Measurements from ENCODE around the gene SIM2. TPM values are rescaled to one million over a fixed set of nuclear protein-coding genes. Genes with fewer than 3 reads are reported as not detected.

The SIM2 gene
- total and polyA plus RNA-seq, 2 of the 13 experiments (the other 11 are each of a cell fraction or from before 2014, with no cell fraction given): 0.36 to 0.53 TPM

GRCh38 chr21:36732761-36733160, 33.8 kb downstream of the SIM2 start:
- H3K4me2 ChIP-seq (ENCODE audit: low read depth, low read length): no peak overlapping the region
- FAIRE-seq: no peak
- H3K9me3 ChIP-seq (ENCODE audit: low read length): no peaks in the 10 kb centered on the region
- H3K27me3 ChIP-seq (ENCODE audit: control insufficient read depth in 1 of 2, insufficient read depth in 2 of 2, low read length in 2 of 2): no peaks in the 10 kb centered on the region; a peak in 1 of 5 replicates
- 89% methylated on average over 5 of the region's 7 CpGs for WGBS (ENCODE audit: low lambda C conversion rate)
- no peaks in the 10 kb centered on the region for H4K20me1 ChIP-seq (ENCODE audit: insufficient read depth, low read length)
- H3K36me3 ChIP-seq (replicated peaks in 1 of 2; ENCODE audit: control insufficient read depth in 1 of 2, insufficient read depth in 2 of 2, low read length in 2 of 2): no peaks in the 10 kb centered on the region
- POLR2A ChIA-PET: interaction anchor here (0.7 kb wide), 1 partner anchor 461 kb away, joined by 4 read pairs; no protein-coding TSS in a partner anchor
- TF ChIP-seq PHB2 (IDR thresholded peaks at IDR 0.05; ENCODE audit: partially characterized antibody) (no peak), ZNF652 (CRISPR knock-in tag; IDR thresholded peaks at IDR 0.05; ENCODE audit: borderline replicate concordance, low read depth) (no peak), FOXJ3 (CRISPR knock-in tag; IDR thresholded peaks at IDR 0.05; ENCODE audit: borderline replicate concordance) (no peak), ZNF616 (CRISPR knock-in tag; IDR thresholded peaks at IDR 0.05; ENCODE audit: low read depth) (no peak), RBFOX2 (IDR thresholded peaks at IDR 0.05; ENCODE audit: low read depth, low read length) (no peak)
- no TSS peak for BruUV-seq (replicated peaks)
- CTCF ChIA-PET (ENCODE audit: low intra/inter-chr PET ratio, low total read pairs): no interaction called here
- in situ Hi-C loops (cut with HindIII; ENCODE audit: extremely low pct_ligation_motif_present, low pct_unique_long_range_greater_than_20kb): no loop called here
- DNase-seq (ENCODE audit: low spot score): no peak
- no peak overlapping the region for H2AFZ ChIP-seq (ENCODE audit: low read length)
- H3K27ac ChIP-seq (ENCODE audit: extremely low read length, insufficient read depth, low read length): no peak overlapping the region
- H3K79me2 ChIP-seq (ENCODE audit: insufficient read depth, low read length): no peaks in the 10 kb centered on the region
- H3K4me1 ChIP-seq (ENCODE audit: insufficient read depth, low read length): peaks cover 60% of the 10 kb centered on the region
- intact Hi-C loops (cut with micrococcal nuclease; ENCODE audit: unreplicated experiment): no loop called here
- H3K9ac ChIP-seq (ENCODE audit: insufficient read depth, low read depth, low read length): no peak overlapping the region
- no peak overlapping the region for H3K4me3 ChIP-seq (replicated peaks in 1 of 3; ENCODE audit: insufficient read depth in 1 of 3, low read depth in 2 of 3, low read length in 3 of 3)
- no peak for ATAC-seq

- CTCF ChIA-PET (ENCODE audit: low intra/inter-chr PET ratio, low total read pairs): no interaction called here
- no peaks in the 10 kb centered on the region for H4K20me1 ChIP-seq (ENCODE audit: insufficient read depth, low read length)
- intact Hi-C loops (cut with micrococcal nuclease; ENCODE audit: unreplicated experiment): no loop called here
- in situ Hi-C loops (cut with HindIII; ENCODE audit: extremely low pct_ligation_motif_present, low pct_unique_long_range_greater_than_20kb): no loop called here
- ATAC-seq (peak; percentile 11; the same call in 2 of the 3 replicates), DNase-seq (ENCODE audit: low spot score) (no peak), FAIRE-seq (no peak)
- H2AFZ ChIP-seq (ENCODE audit: low read length): no peak overlapping the region
- no peaks in the 10 kb centered on the region for H3K9me3 ChIP-seq (ENCODE audit: low read length)
- H3K27me3 ChIP-seq (ENCODE audit: control insufficient read depth in 1 of 2, insufficient read depth in 2 of 2, low read length in 2 of 2): no peaks in the 10 kb centered on the region; a peak in 1 of 5 replicates
- peak overlapping the region; percentile 33 for H3K4me2 ChIP-seq (ENCODE audit: low read depth, low read length)
- no peak overlapping the region for H3K9ac ChIP-seq (ENCODE audit: insufficient read depth, low read depth, low read length)
- POLR2A ChIA-PET: no interaction called here
- no peaks in the 10 kb centered on the region for H3K36me3 ChIP-seq (replicated peaks in 1 of 2; ENCODE audit: control insufficient read depth in 1 of 2, insufficient read depth in 2 of 2, low read length in 2 of 2)
- H3K27ac ChIP-seq (ENCODE audit: extremely low read length, insufficient read depth, low read length): no peak overlapping the region
- peak overlapping the region in 1 of 3 experiments; percentile 14; a peak in 1 of 6 replicates for H3K4me3 ChIP-seq (replicated peaks in 1 of 3; ENCODE audit: insufficient read depth in 1 of 3, low read depth in 2 of 3, low read length in 3 of 3)
- no TSS peak for BruUV-seq (replicated peaks)
- WGBS (ENCODE audit: low lambda C conversion rate): 83% methylated on average over 1 of the region's 6 CpGs
- no peaks in the 10 kb centered on the region for H3K79me2 ChIP-seq (ENCODE audit: insufficient read depth, low read length)
- H3K4me1 ChIP-seq (ENCODE audit: insufficient read depth, low read length): peaks cover 54% of the 10 kb centered on the region
- TF ChIP-seq ZMYM2 (CRISPR knock-in tag; IDR thresholded peaks at IDR 0.05) (no peak), FUBP1 (CRISPR knock-in tag; IDR thresholded peaks at IDR 0.05; ENCODE audit: borderline replicate concordance) (no peak), ZMYM4 (CRISPR knock-in tag; IDR thresholded peaks at IDR 0.05) (0 out of 2 replicates have a peak, but pooled peaks have one; percentile 22), TBX3 (IDR thresholded peaks at IDR 0.05; ENCODE audit: borderline replicate concordance) (no peak), RARA (CRISPR knock-in tag; IDR thresholded peaks at IDR 0.05) (peak; percentile 33), ZNF274 (CRISPR knock-in tag; IDR thresholded peaks at IDR 0.05) (no peak), ZNF597 (CRISPR knock-in tag; IDR thresholded peaks at IDR 0.05) (no peak), TFAP4 (IDR thresholded peaks at IDR 0.05; ENCODE audit: borderline replicate concordance, low read depth) (peak; percentile 27; the same call in 1 of the 2 replicates), HIVEP1 (CRISPR knock-in tag; IDR thresholded peaks at IDR 0.05) (no peak), PRPF4 (IDR thresholded peaks at IDR 0.05; ENCODE audit: low read depth, low read length, poor library complexity, severe bottlenecking) (no peak), ESRRA (CRISPR knock-in tag; IDR thresholded peaks at IDR 0.05; ENCODE audit: low read depth) (peak; percentile 87), HNF4A (CRISPR knock-in tag; IDR thresholded peaks at IDR 0.05) (peak; percentile 73)
Observed at GRCh38 chr21:36733857-36734256, 34.9 kb downstream of the SIM2 start.

All from HepG2 (cell line).